Stimulated activated CD8-positive, alpha-beta memory T cell treated with anti-CD3 and anti-CD28 coated beads, Interleukin-12 subunit alpha, Interleukin-12 subunit beta, amount 100 ng/mL, for 24 hours (primary cell): Measurements from ENCODE around the gene TAF15.

Experiments used
- DNase-seq: peaks from one replicate; pipeline ENCODE4 v3.0.0-alpha.2; 2020; ENCODE audit errors: extremely low read depth

The TAF15 gene

GRCh38 chr17:35788477-35789368, 20.6 kb upstream of the TAF15 start:
- DNase-seq: no peak

GRCh38 chr17:35790841-35791240, 18.4 kb upstream of the TAF15 start:
- DNase-seq: no peak

- DNase-seq: no peak
Observed at GRCh38 chr17:35791681-35792350, 17.5 kb upstream of the TAF15 start.

GRCh38 chr17:35793257-35793656, 16.0 kb upstream of the TAF15 start:
- DNase-seq: no peak

- no peak for DNase-seq
Observed at GRCh38 chr17:35795007-35795870, 14.0 kb upstream of the TAF15 start, which contains the start of gene MMP28. Gene MMP28 (minus strand): TSS chr17:35795641. CDS start chr17:35795377, 264 bp downstream.

- DNase-seq: no peak
Observed at GRCh38 chr17:35795871-35796265, 13.4 kb upstream of the TAF15 start.

GRCh38 chr17:35796942-35797341, 12.3 kb upstream of the TAF15 start:
- no peak for DNase-seq

GRCh38 chr17:35797370-35797769, 11.9 kb upstream of the TAF15 start:
- DNase-seq: no peak

- no peak for DNase-seq
Observed at GRCh38 chr17:35797918-35798317, 11.4 kb upstream of the TAF15 start.

- DNase-seq: no peak
Observed at GRCh38 chr17:35799942-35800341, 9.3 kb upstream of the TAF15 start.

- DNase-seq: no peak
Observed at GRCh38 chr17:35801583-35802224, 7.6 kb upstream of the TAF15 start.

- DNase-seq: no peak
Observed at GRCh38 chr17:35804658-35805192, 4.6 kb upstream of the TAF15 start.

- no peak for DNase-seq
Observed at GRCh38 chr17:35807371-35808144, 1.7 kb upstream of the TAF15 start.

GRCh38 chr17:35808240-35808961, 883 bp upstream of the TAF15 start:
- DNase-seq: no peak

- no peak for DNase-seq
Observed at GRCh38 chr17:35809855-35810461, 674 bp downstream of the TAF15 start.

- no peak for DNase-seq
Observed at GRCh38 chr17:35811759-35812158, 2.5 kb downstream of the TAF15 start.

GRCh38 chr17:35812456-35812855, 3.2 kb downstream of the TAF15 start:
- DNase-seq: no peak

- DNase-seq: no peak
Observed at GRCh38 chr17:35816723-35817122, 7.4 kb downstream of the TAF15 start.

GRCh38 chr17:35817196-35817595, 7.9 kb downstream of the TAF15 start:
- DNase-seq: no peak
